GM06990 (cell line): Measurements from ENCODE around the gene IGF2BP2.

Experiments used
- DNase-seq: peaks from one replicate; pipeline ENCODE4 v3.0.0-alpha.2; 2011; ENCODE audit not compliant: insufficient read length; ENCODE audit errors: extremely low read depth
- H3K27me3 ChIP-seq: replicated peaks from 2 replicates; pipeline ENCODE4 v1.6.0; 2011; ENCODE audit warnings: low read length; ENCODE audit not compliant: control insufficient read depth, insufficient read depth
- H3K36me3 ChIP-seq: 2 replicates; pipeline ENCODE4 v1.5.1; 2011; ENCODE audit warnings: low read length; ENCODE audit not compliant: control insufficient read depth, insufficient read depth
- H3K4me3 ChIP-seq: replicated peaks from 2 replicates; pipeline ENCODE4 v1.5.1; 2011; ENCODE audit warnings: low read depth, mild to moderate bottlenecking, control low read depth, low read length
- TF ChIP-seq, protein P1 (sequence below): IDR thresholded peaks from 2 replicates; pipeline ENCODE4 v1.5.1; 2011; ENCODE audit warnings: low read length, control low read depth, mild to moderate bottlenecking, inconsistent platforms; ENCODE audit not compliant: insufficient read depth, poor library complexity, severe bottlenecking

The IGF2BP2 gene

DNA sequence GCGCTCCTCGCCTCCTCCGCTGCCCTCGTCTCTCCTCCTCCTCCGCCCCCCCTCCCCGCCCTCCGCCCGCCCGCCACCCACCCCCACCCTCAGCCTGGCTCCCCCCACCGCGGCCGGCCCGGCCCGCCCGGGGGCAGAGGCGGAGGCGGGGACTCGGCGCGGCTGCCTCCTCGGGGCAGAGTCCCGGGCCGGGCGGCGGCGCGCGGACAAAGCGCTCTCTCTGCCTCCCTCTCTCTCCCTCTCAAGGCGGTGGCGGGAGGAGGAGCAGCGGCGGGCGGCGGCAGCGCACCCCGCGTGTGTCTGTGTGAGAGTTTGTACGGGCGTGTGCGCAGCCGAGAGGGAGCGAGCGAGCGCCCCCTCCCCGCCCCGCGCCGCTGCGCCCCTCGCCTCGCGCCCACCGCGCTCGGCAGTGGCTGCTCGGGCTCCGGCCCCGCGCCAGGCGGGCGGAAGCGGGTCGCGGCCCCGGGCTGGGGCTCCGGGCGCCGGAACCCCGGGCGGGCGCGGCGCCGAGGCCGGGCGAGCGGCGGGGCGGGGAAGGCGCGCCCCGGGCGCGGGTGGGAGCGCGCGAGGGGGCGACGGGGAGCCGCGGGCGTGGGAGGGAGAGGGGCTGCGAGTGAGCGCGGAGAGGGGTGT lies at the start of gene IGF2BP2:
Gene IGF2BP2, minus strand, starts transcription at position 37 of the 633 bp plus-strand sequence. CDS start 82 bp downstream, outside the sequence.
- Histone ChIP-seq H3K27me3 (no peaks in the 10 kb centered on the region; the same call in 1 of the 2 replicates), H3K36me3 (no peaks in the 10 kb centered on the region), H3K4me3 (peak within 1 kb of the TSS; percentile 48)
- TF ChIP-seq, protein P1, sequence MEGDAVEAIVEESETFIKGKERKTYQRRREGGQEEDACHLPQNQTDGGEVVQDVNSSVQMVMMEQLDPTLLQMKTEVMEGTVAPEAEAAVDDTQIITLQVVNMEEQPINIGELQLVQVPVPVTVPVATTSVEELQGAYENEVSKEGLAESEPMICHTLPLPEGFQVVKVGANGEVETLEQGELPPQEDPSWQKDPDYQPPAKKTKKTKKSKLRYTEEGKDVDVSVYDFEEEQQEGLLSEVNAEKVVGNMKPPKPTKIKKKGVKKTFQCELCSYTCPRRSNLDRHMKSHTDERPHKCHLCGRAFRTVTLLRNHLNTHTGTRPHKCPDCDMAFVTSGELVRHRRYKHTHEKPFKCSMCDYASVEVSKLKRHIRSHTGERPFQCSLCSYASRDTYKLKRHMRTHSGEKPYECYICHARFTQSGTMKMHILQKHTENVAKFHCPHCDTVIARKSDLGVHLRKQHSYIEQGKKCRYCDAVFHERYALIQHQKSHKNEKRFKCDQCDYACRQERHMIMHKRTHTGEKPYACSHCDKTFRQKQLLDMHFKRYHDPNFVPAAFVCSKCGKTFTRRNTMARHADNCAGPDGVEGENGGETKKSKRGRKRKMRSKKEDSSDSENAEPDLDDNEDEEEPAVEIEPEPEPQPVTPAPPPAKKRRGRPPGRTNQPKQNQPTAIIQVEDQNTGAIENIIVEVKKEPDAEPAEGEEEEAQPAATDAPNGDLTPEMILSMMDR = no peak
- peak; percentile 63 for DNase-seq

DNA sequence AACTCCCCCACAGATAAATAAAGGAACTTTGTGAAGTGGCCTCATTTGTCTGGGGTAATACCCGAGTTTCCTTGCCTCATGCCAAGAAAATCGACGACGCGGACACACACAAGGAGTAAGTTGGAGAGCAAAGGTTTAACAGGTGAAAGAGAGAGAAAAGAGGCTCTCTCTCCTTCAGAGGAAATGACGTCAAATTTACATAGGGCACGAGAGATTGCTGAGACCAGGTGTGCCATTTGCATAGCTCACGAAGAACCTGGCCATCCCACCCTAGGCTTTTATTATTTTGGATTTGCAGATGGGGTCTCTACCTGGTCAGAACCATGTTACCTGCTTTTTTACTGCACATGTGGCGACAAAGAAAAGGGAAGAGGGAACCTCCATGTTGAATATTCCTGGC lies 49.3 kb upstream of the IGF2BP2 start:
- H3K36me3 ChIP-seq = no peaks in the 10 kb centered on the region
- no peak overlapping the region for H3K4me3 ChIP-seq
- no peak for DNase-seq
- TF ChIP-seq, protein P1 = no peak
- H3K27me3 ChIP-seq = no peaks in the 10 kb centered on the region; the same call in 1 of the 2 replicates

DNA sequence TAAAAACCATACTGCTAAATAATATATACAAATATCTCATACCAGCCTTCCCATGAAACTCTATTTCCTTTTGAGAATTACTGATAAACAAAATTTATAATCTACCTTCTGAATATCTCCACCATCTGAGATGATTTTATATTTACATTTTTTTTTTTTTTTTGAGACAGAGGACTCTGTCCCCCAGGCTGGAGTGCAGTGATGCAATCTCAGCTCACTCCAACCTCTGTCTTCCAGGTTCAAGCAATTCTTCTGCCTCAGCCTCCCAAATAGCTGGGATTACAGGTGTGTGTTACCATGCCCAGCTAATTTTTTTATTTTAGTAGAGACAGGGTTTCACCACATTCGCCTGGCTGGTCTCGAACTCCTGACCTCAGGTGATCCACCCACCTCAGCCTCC lies 42.8 kb upstream of the IGF2BP2 start:
- Histone ChIP-seq H3K4me3 (no peak overlapping the region), H3K27me3 (no peaks in the 10 kb centered on the region), H3K36me3 (no peaks in the 10 kb centered on the region)
- no peak for DNase-seq
- TF ChIP-seq, protein P1 = no peak

DNA sequence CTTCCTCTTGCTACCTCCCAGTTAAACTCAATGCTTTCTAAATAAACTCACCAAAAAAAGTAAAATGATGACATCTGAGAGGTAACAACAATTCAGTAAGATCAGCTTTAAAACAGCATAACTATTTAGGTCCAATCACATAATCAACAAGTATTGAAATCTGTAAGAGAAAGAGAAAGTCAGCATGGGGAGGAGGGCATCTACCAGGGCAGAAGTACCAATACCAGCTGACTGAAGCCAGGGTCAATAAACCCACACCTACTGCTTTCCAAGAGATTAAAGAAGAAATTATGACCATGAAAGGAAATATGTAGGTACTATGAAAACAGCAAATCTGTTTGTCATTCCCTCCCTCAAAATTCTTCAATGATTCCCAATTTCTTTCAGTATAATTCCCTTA lies 42.2 kb upstream of the IGF2BP2 start:
- Histone ChIP-seq H3K4me3 (no peak overlapping the region), H3K27me3 (no peaks in the 10 kb centered on the region), H3K36me3 (no peaks in the 10 kb centered on the region)
- TF ChIP-seq, protein P1 = no peak
- DNase-seq = no peak

DNA sequence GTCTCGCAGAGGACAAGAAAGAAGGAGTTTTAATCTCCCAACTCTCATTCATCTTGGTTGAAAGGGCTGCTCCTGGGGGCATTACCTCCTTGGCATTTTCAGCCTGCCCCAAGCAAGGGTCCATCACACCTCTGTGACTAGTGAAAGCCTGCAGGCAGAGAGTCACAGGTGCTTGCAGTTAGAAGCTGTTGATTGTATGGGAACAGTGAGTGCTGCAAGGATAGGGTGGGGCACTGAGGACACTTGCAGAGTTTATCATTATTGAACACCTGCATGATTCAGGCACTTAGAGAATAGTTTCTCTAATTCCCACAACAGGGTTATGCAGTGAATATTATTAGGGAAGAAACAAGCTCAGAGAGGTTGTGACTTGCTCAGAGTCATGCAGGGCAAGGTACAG lies 41.7 kb upstream of the IGF2BP2 start:
- no peak overlapping the region for H3K4me3 ChIP-seq

More for the DNA sequence above, 41.7 kb upstream of the IGF2BP2 start:
- TF ChIP-seq, protein P1 = no peak
- no peak for DNase-seq
- Histone ChIP-seq H3K27me3 (no peaks in the 10 kb centered on the region), H3K36me3 (no peaks in the 10 kb centered on the region)
